H1 (cell line): ENCODE results near the gene ARMH3. TPM values are rescaled to one million over a fixed set of nuclear protein-coding genes. Genes with fewer than 3 reads are reported as not detected.

ENCODE experiments used
- EP300 ChIP-seq, 2 experiments: IDR thresholded peaks; 1 replicate in 1 of 2; 2 replicates in 1 of 2; pipeline ENCODE4 v1.6.1; 2011 to 2012; ENCODE audit warnings: low read depth in 2 of 2, low read length in 2 of 2, mild to moderate bottlenecking in 2 of 2, borderline replicate concordance in 1 of 2, inconsistent platforms in 1 of 2, moderate library complexity in 1 of 2
- EZH2 ChIP-seq: fragments of 200-600 bp; sonication (generic); IDR thresholded peaks from 2 replicates; pipeline ENCODE4 v1.7.1; 2012; ENCODE audit warnings: low read depth, mild to moderate bottlenecking, moderate library complexity, low read length, inconsistent platforms; ENCODE audit not compliant: severe bottlenecking
- KDM1A ChIP-seq: fragments of 200-600, 300-600 bp; sonication (generic); IDR thresholded peaks from 2 replicates; pipeline ENCODE4 v1.7.1; 2016; ENCODE audit warnings: mild to moderate bottlenecking, low read length, borderline replicate concordance
- SIX5 ChIP-seq: IDR thresholded peaks from 2 replicates; pipeline ENCODE4 v1.6.1; 2011; ENCODE audit warnings: mild to moderate bottlenecking, low read depth, low read length
- SUZ12 ChIP-seq: fragments of 200-600 bp; sonication (generic); IDR thresholded peaks from 2 replicates; pipeline ENCODE4 v1.6.1; 2012; ENCODE audit warnings: mild to moderate bottlenecking, inconsistent platforms, low read length, moderate library complexity, mixed read lengths
- TAF1 ChIP-seq: IDR thresholded peaks from 2 replicates; pipeline ENCODE4 v1.6.1; 2011; ENCODE audit warnings: mild to moderate bottlenecking, low read depth, low read length
- polyA plus RNA-seq, 7 experiments: library from polyadenylated mRNA; depleted of rRNA in 3 of 7; stranded (reverse) in 5 of 7; unstranded in 2 of 7; fragments of >200 nt in 5 of 7; fragments of 200-250 nt in 2 of 7; gene quantifications; 1 replicate in 5 of 7; 2 replicates in 1 of 7; 4 replicates in 1 of 7; pipeline versions ENCODE4 v1.2.1 to v1.2.3, GENCODE V29; 2011 to 2013; ENCODE audit warnings: missing spikeins in 2 of 7, mixed read lengths in 2 of 7
- total RNA-seq: library from RNA; stranded (reverse); fragmentation: NEBNext Ultra II Directional; extraction: Animal tissue kit (Norgen Biotek cat#: 25700); gene quantifications from 2 replicates; pipeline ENCODE4 v1.2.1, GENCODE V29; 2021

Gene ARMH3
- total and polyA plus RNA-seq, 2 of the 8 experiments (the other 6 are each of a cell fraction or from before 2014, with no cell fraction given): 11.6 to 18.3 TPM

DNA sequence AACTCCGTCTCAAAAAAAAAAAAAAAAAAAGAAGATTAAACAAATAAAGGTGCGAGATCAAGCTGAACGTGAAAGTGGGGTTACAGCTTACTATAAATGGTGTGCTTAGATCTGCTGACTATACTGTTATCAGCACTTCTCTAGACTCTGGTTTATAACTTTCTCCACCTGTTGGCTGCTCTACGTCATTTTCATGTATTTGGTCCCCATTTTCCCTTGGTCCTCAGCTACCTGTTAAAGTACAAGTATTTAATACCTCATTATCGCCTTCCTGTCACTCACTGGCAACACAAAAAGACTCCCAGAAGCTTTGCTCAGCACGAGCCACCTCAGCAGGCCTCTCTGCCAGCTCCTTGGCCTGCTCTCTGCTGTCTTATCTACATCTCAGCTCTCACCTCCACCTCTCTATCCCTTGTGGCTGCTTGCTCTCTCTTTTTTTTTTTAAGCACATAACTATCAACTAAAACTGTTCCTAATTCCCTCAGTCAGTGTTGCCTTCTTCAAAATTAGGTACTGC is 95.0 kb downstream of the ARMH3 start (continued):
- TF ChIP-seq TAF1: no peak
- no peak for TF ChIP-seq SIX5
- no peak for TF ChIP-seq SUZ12
- TF ChIP-seq EP300 (IDR thresholded peaks at IDR 0.05; ENCODE audit: borderline replicate concordance in 1 of 2, low read depth in 2 of 2, low read length in 2 of 2): no peak
- TF ChIP-seq KDM1A: no peak
- no peak for TF ChIP-seq EZH2
